ENCODE results near the gene FHIT.

The FHIT gene

DNA sequence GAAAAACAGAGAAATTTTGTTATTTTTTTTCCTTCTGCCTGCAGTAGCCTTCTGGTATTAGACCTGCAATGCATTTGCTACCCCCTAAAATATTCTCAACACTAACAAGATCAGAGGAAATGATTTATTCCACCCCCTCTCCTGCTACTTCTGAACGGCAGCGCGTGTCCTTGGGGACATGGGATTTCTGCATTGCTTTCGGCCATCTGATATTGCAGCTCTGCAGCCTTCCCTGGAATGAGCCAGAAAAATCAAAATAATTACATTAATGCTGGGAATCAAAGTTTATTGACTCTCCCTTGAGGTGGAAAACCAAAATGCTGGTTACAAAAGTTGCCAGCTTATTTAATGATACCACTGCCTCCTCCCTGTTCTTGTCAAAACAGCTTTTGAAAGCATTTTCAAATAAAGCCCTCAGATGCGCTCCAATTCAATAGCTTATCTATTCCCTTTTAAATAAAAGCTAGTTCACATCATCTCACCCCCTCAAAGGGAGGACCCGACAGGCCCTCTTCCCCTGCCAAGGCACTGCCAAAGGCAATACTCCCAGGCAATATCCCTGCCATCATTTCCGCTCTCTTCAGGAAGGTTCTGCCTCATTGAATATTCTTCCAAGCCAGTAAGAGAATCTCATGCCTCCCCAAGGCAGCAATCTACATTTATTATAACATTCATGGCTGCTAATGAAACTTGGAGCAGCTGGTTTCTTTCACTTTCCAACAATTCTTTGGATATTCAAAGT lies 96.6 kb downstream of the FHIT start:
- TF ChIP-seq REST (IDR thresholded peaks at IDR 0.05; ENCODE audit: insufficient read depth in 1 of 2, low read depth in 2 of 2, low read length in 2 of 2) (no peak), POLR2AphosphoS5 (IDR thresholded peaks at IDR 0.05; ENCODE audit: low read depth, low read length) (no peak), SIN3A (IDR thresholded peaks at IDR 0.05; ENCODE audit: borderline replicate concordance, insufficient read depth, low read length) (no peak), TAF1 (IDR thresholded peaks at IDR 0.05; ENCODE audit: borderline replicate concordance, insufficient read depth, low read length) (no peak), FOXP2 (optimal IDR thresholded peaks at IDR 0.05; ENCODE audit: borderline replicate concordance, extremely low read depth, extremely low read length, insufficient read depth) (no peak)

DNA sequence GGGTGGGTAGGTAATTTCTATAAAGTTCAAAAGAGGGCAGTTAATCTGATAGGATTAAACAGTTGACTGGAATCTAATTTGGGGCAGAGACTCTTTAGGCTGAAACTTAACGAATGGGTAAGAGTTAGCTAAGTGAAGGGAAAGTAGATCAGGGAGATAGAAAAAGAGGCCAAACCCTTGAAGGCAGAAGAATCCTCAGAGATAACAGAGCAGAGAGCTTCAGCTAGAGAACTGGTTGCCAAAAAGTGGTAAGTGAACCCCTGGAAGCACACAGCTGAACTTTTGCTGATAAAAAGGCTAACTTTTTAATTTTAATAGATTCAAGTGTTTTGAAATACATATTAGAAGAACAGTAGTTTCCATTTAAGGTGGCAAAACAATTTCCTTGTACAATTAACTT lies 99.2 kb downstream of the FHIT start:
- TF ChIP-seq POLR2AphosphoS5 (IDR thresholded peaks at IDR 0.05; ENCODE audit: low read depth, low read length) (no peak), SIN3A (IDR thresholded peaks at IDR 0.05; ENCODE audit: borderline replicate concordance, insufficient read depth, low read length) (no peak), TAF1 (IDR thresholded peaks at IDR 0.05; ENCODE audit: borderline replicate concordance, insufficient read depth, low read length) (no peak), FOXP2 (optimal IDR thresholded peaks at IDR 0.05; ENCODE audit: borderline replicate concordance, extremely low read depth, extremely low read length, insufficient read depth) (no peak), REST (IDR thresholded peaks at IDR 0.05; ENCODE audit: insufficient read depth in 1 of 2, low read depth in 2 of 2, low read length in 2 of 2) (no peak)

DNA sequence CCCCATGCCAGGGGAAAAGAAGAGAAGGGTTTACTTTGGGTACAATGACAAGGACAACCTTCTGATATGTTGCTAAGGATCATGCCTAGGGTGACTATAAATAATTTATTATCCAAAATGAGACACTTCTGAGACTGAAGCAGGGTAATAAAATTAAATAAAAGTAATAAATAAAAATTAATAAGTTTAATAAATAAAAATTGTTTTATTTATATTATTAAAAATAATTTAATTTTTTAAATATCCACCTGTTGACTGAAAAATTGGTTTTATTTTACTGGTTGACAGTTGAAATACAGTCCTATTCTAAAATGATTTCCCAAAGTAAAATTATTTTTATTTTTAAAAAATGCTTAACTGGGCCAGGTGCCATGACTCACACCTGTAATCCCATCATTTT lies 102.0 kb downstream of the FHIT start:
- TF ChIP-seq TAF1 (IDR thresholded peaks at IDR 0.05; ENCODE audit: borderline replicate concordance, insufficient read depth, low read length) (no peak), POLR2AphosphoS5 (IDR thresholded peaks at IDR 0.05; ENCODE audit: low read depth, low read length) (no peak), FOXP2 (optimal IDR thresholded peaks at IDR 0.05; ENCODE audit: borderline replicate concordance, extremely low read depth, extremely low read length, insufficient read depth) (no peak), REST (IDR thresholded peaks at IDR 0.05; ENCODE audit: insufficient read depth in 1 of 2, low read depth in 2 of 2, low read length in 2 of 2) (no peak), SIN3A (IDR thresholded peaks at IDR 0.05; ENCODE audit: borderline replicate concordance, insufficient read depth, low read length) (no peak)

GRCh38 chr3:61146010-61146890 lies 105.0 kb downstream of the FHIT start:
- TF ChIP-seq POLR2AphosphoS5 (IDR thresholded peaks at IDR 0.05; ENCODE audit: low read depth, low read length) (no peak), REST (IDR thresholded peaks at IDR 0.05; ENCODE audit: insufficient read depth in 1 of 2, low read depth in 2 of 2, low read length in 2 of 2) (no peak), FOXP2 (optimal IDR thresholded peaks at IDR 0.05; ENCODE audit: borderline replicate concordance, extremely low read depth, extremely low read length, insufficient read depth) (no peak), TAF1 (IDR thresholded peaks at IDR 0.05; ENCODE audit: borderline replicate concordance, insufficient read depth, low read length) (no peak), SIN3A (IDR thresholded peaks at IDR 0.05; ENCODE audit: borderline replicate concordance, insufficient read depth, low read length) (no peak)
